Measurements from ENCODE around the gene HPSE2.
"Not testable (repeated sequence)": the region's sequence is repeated elsewhere in the genome, so short reads cannot be mapped to it uniquely, and the experiment has no call there.

Gene HPSE2

DNA sequence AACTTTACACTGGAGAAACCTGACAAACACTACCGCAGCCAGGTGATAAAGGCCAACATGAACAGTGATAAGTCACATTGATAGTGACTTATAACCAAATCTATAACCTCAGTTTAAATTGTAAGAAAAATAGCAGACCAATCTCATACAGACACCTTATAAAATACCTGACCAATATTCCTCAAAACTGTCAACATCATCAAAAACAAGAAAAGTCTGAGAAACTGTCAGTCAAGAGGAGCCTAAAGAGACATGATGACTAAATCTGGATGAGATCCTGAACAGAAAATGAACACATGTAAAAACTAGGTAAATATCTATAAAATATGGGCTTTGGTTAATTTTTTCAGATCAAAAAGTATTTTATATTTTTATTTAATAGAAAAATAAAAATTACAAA, 233.3 kb downstream of the HPSE2 start:
- no peak for DNase-seq

- DNase-seq: no peak
Measured at GRCh38 chr10:98997596-98997995, 238.1 kb downstream of the HPSE2 start.

DNA sequence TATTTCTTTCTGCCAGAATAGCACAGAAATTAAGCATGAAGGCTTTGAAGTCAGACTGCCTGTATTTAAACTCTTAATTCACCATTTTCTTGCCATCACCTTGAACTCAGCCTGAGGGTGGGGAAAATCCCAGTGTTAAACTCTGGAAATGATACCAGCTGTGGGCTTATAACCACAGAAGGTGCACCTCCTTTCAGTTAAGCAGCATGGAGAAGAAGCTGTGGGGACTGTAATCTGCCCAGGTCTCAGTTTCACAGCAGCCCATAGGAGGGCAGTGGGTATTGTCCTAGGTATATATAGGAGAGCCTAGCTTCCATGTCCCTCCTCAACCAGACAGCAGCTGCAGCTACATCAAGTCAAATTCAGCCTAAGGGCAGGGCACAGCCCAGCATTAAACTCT, 241.6 kb downstream of the HPSE2 start:
- no peak for DNase-seq

GRCh38 chr10:98983751-98984150, 251.9 kb downstream of the HPSE2 start:
- not testable (repeated sequence) for DNase-seq

GRCh38 chr10:98980353-98980752, 255.3 kb downstream of the HPSE2 start:
- no peak for DNase-seq

GRCh38 chr10:98971464-98971863, 264.2 kb downstream of the HPSE2 start:
- no peak for DNase-seq

DNA sequence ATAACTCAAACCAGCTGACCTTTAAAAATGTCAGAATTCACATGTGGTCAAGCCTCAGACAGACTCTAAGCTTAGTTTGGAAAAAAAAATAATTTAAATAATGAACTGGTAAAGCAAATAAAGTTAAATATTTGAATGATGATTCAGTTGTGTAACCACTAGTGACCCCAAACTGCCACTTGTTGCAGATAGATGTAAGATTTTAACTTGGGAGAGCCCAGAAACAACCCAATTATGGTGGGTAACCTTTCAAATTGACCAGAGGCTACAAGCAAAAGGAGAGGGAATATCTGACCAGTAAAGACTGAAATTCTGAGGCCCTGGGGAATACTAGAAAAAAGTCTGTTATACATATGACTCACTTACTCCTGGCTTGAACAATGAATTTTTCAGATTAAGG, 268.1 kb downstream of the HPSE2 start:
- DNase-seq: no peak

GRCh38 chr10:98963608-98964007, 272.0 kb downstream of the HPSE2 start:
- no peak for DNase-seq

DNA sequence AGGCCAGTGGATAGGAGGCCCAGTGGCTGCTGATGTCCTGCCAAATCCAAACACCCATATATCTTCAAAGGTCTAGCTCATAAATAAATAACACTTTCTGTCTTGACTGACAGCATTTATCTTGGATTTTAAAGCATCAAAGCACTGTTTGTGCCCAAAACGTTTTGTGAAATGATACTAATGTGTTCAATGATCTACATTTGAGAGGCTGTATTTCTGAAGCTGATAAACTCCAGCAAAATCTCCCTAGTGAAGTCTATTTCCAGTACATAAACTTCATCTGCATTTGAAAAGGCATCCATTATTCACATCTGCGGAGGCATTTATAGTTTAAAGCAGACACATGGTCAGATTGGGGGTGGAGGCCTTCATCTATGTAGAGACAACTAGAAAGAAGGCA, 276.3 kb downstream of the HPSE2 start:
- no peak for DNase-seq

GRCh38 chr10:98957801-98958200, 277.9 kb downstream of the HPSE2 start:
- no peak for DNase-seq

- no peak for DNase-seq
Measured at GRCh38 chr10:98956576-98957260, 278.9 kb downstream of the HPSE2 start.

GRCh38 chr10:98953251-98953650, 282.4 kb downstream of the HPSE2 start:
- DNase-seq: no peak

DNA sequence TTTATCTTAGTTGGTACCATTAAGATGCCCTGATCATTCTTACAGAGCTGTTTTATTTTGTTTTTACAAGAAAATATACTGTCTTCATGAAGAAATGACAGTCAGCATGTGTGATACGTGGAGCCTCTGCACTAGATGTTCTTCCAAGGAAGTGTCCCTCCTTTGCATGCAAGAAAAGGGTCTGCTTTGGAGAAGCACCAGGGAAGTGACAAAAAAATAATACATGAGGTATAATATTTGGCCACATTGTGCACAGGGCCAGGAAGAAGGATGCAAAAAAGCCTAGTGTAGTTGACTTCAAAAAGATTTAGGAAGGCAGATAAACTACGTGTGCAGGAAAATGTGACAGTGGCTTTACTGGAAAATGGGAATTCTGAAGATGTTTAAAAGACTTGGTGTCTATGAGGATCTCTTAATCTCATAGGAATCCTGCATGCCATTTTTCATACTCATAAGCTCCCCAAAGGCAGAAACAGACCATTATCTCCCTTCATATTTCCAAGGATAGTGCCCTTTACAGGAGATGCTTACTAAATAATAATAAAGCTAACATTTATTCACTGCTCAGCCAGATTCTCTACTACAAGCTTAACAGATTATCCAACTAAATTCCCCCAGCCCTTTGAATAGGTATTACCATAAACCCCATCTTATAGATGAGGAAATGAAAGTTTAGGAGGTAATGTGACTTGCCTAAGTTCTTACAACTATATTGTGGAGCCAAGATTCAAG, 284.2 kb downstream of the HPSE2 start:
- no peak for DNase-seq

GRCh38 chr10:98950106-98950505, 285.5 kb downstream of the HPSE2 start:
- no peak for DNase-seq

- DNase-seq: no peak
Measured at GRCh38 chr10:98949306-98949705, 286.3 kb downstream of the HPSE2 start.

- DNase-seq: no peak
Measured at GRCh38 chr10:98943681-98944080, 292.0 kb downstream of the HPSE2 start.

- no peak for DNase-seq
Measured at GRCh38 chr10:98929709-98930108, 305.9 kb downstream of the HPSE2 start.

DNA sequence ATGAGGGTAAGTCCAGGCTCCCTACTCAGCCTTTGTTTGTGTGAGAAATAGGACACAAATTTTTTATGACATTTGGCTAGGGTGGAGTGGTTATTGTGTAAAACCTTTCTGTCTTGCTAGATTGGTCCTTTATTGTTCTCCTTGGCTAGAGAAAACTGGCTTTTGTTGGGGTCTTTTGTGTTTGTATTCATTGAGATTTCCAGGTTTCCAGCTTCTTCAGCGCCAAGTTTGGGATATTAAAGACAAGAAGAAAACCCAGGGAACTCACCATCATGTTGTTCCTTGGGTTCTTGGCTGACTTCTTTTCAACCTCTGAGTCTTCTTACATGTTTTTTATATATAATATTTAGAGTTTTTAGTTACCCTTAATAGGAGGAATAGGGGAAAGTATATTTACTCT, 310.0 kb downstream of the HPSE2 start:
- no peak for DNase-seq

DNA sequence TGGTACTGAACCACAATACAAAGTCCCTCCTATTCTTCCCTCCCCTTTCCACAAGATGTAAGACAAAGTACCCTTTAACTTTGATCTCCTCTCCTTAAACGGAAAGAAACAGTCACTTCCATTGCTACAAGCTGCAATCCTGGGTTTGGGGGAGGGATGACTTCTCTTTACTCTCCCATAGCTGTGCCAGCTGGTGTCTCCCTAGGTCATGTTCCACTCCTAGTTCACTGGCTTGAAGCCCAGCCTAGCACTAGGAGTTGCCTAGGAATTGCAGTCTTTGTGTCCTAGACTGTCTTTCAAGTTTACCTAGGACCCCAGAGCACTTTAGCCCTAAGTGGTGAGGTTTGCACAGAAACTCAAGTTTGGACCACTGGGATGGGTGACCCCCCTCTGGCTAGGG, 311.1 kb downstream of the HPSE2 start:
- no peak for DNase-seq

GRCh38 chr10:98921316-98921715, 314.3 kb downstream of the HPSE2 start:
- no peak for DNase-seq

DNA sequence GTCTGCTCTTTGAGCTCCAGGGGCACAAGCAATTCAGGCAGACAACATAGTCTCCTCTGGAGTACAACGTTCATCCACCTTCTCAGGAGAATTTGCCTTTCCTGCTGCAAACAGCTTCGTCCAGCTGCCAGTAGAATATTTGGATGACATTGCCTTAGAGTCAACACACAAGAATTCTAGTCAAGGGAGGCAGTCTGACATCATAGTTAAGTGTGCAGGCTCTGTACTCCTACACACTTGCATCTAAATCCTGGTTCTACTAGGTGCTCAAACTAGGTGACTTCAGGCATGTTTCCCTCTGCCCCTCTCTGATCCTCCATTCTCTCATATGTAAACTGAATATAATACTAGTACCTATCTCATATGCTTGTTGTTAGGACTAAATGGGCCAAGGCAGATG, 314.8 kb downstream of the HPSE2 start:
- no peak for DNase-seq

DNA sequence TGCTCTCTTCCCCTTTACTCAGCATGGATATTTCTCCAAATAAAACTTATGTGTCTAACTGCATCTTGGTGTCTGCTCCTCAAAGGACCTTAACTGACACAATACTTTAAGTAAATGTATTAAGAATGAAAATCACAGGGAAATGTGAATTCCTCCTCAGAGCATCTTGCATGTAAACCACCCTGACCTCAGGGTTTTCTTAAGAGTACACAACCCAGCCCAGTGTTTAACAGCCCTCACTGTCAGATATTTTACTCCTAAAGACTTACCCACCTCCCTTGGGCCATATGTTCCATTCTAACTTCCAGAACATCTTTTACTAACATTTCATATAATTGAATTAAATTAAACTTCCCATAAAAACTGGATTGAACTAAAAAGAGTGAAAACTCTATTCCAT, 315.3 kb downstream of the HPSE2 start:
- no peak for DNase-seq

DNA sequence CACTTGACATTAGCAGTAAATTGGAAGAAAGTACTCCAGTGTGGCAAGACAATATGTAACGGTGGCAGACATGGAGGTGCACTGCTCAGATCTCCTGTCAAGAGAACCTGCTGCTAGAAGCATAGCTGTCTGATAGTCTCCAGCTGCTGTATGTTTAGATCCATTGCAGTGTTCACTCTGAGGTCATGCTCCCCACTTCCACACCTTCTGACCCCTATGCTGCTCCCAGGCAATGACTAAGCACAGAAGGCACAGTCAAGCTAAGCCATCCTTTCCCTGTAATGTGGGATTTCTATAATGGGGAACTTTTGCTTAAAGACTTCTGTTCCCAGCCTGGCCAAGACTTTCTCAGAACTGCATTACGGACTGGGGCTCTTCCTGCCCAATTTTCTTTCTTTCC, 315.8 kb downstream of the HPSE2 start:
- DNase-seq: no peak

DNA sequence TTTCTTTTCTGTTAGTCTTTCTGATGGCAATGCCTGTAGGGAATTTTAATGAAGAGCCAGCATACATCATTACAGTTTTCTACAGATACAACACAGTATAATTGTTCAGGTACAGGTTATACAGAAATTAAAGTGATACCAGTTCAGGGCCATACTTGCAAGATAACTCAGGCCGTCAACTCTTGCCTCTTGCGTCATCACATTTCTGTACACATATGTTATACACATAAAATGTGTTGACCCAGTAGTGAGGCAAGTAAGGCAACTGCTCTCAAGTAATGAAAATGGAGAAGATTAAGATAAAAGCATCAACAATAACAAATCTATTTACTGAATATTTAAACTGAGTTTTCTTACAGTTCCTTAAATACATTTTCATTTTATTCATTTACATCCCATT, 317.8 kb downstream of the HPSE2 start:
- DNase-seq: no peak
